GM23338 (cell line): ENCODE results near the gene PPP2R2B.

ENCODE experiments used
- EZH2 ChIP-seq: fragments of 200-600 bp; sonication (generic); IDR thresholded peaks from one replicate; pipeline ENCODE4 v1.8.0; 2017; ENCODE audit warnings: antibody characterized with exemption, mild to moderate bottlenecking, low read depth; ENCODE audit not compliant: unreplicated experiment
- EZH2phosphoT487 ChIP-seq: fragments of 200-600 bp; sonication (generic); IDR thresholded peaks from one replicate; pipeline ENCODE4 v1.8.1; 2018; ENCODE audit warnings: antibody characterized with exemption; ENCODE audit not compliant: unreplicated experiment
- JUNB ChIP-seq: IDR thresholded peaks from one replicate; pipeline ENCODE4 v1.6.1; 2016; ENCODE audit warnings: antibody characterized with exemption; ENCODE audit not compliant: unreplicated experiment
- POLR2AphosphoS5 ChIP-seq: IDR thresholded peaks from 2 replicates; pipeline ENCODE4 v1.6.1; 2016; ENCODE audit warnings: antibody characterized with exemption, low read depth
- STAT1 ChIP-seq: IDR thresholded peaks from one replicate; pipeline ENCODE4 v1.6.1; 2016; ENCODE audit warnings: antibody characterized with exemption; ENCODE audit not compliant: unreplicated experiment
- ZNF114 ChIP-seq: fragments of 250-450 bp; sonication (Bioruptor Pico); IDR thresholded peaks from 2 replicates; pipeline ENCODE4 v1.5.0; 2020; ENCODE audit warnings: mild to moderate bottlenecking, moderate library complexity
- TF ChIP-seq, protein P1 (sequence below), 2 experiments: fragments of 200-600 bp in 1 of 2; sonication (generic) in 1 of 2; conservative IDR thresholded peaks; 2 replicates each; pipeline versions ENCODE4 v1.5.1 to v1.6.1; 2016 to 2017; ENCODE audit warnings: antibody characterized with exemption in 2 of 2, low read depth in 2 of 2, mild to moderate bottlenecking in 2 of 2, moderate library complexity in 1 of 2
- TF ChIP-seq, protein P2 (sequence below): IDR thresholded peaks from one replicate; pipeline ENCODE4 v1.6.1; 2018; ENCODE audit warnings: antibody characterized with exemption; ENCODE audit not compliant: unreplicated experiment
- TF ChIP-seq, protein P3 (sequence below): fragments of 250-450 bp; sonication (Bioruptor Pico); IDR thresholded peaks from 2 replicates; pipeline ENCODE4 v1.5.0; 2020; ENCODE audit warnings: mild to moderate bottlenecking, moderate library complexity
- TF ChIP-seq, protein P4 (sequence below): IDR thresholded peaks from 2 replicates; pipeline ENCODE4 v1.6.1; 2016; ENCODE audit warnings: antibody characterized with exemption

DNA sequence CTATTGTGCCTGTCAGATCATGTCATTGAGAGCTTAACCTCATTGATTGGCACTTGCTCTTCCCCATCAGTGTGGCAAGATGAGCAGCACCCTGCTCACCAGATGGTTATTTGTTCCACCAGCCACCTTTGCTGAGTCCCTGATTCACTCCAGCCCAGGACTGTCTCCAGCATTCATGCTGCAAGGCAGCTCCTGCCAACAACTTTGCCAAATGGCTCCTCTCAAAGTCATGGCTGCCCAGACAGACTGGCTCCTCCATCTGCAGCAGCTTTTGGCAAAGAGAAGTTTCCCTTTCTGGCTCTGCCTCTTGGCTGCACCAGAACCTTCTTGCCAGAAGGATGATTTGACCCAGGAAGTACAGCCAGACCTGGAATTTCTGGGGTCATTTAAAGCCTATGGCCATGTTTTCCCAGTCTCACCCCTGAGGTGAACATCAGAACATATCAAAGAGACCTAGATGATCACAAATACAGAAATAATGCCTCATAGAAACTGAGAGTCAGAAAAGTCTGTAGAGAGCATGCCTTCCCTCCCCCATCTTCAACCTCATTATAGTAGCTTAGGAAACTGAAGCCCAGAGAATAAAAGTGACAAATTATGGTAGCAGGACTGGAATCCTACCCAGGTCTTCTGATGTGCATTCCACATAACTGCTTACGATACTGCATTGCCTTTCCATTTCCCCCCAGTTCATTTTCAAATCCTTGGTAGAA, 10.4 kb downstream of the PPP2R2B start:
- TF ChIP-seq, protein P1, sequence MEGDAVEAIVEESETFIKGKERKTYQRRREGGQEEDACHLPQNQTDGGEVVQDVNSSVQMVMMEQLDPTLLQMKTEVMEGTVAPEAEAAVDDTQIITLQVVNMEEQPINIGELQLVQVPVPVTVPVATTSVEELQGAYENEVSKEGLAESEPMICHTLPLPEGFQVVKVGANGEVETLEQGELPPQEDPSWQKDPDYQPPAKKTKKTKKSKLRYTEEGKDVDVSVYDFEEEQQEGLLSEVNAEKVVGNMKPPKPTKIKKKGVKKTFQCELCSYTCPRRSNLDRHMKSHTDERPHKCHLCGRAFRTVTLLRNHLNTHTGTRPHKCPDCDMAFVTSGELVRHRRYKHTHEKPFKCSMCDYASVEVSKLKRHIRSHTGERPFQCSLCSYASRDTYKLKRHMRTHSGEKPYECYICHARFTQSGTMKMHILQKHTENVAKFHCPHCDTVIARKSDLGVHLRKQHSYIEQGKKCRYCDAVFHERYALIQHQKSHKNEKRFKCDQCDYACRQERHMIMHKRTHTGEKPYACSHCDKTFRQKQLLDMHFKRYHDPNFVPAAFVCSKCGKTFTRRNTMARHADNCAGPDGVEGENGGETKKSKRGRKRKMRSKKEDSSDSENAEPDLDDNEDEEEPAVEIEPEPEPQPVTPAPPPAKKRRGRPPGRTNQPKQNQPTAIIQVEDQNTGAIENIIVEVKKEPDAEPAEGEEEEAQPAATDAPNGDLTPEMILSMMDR (conservative IDR thresholded peaks at IDR 0.05; ENCODE audit: low read depth in 2 of 2), result no peak
- TF ChIP-seq EZH2 (no peak), POLR2AphosphoS5 (no peak), EZH2phosphoT487 (no peak), STAT1 (no peak), JUNB (no peak), ZNF114 (CRISPR knock-in tag) (no peak)
- TF ChIP-seq, protein P2, sequence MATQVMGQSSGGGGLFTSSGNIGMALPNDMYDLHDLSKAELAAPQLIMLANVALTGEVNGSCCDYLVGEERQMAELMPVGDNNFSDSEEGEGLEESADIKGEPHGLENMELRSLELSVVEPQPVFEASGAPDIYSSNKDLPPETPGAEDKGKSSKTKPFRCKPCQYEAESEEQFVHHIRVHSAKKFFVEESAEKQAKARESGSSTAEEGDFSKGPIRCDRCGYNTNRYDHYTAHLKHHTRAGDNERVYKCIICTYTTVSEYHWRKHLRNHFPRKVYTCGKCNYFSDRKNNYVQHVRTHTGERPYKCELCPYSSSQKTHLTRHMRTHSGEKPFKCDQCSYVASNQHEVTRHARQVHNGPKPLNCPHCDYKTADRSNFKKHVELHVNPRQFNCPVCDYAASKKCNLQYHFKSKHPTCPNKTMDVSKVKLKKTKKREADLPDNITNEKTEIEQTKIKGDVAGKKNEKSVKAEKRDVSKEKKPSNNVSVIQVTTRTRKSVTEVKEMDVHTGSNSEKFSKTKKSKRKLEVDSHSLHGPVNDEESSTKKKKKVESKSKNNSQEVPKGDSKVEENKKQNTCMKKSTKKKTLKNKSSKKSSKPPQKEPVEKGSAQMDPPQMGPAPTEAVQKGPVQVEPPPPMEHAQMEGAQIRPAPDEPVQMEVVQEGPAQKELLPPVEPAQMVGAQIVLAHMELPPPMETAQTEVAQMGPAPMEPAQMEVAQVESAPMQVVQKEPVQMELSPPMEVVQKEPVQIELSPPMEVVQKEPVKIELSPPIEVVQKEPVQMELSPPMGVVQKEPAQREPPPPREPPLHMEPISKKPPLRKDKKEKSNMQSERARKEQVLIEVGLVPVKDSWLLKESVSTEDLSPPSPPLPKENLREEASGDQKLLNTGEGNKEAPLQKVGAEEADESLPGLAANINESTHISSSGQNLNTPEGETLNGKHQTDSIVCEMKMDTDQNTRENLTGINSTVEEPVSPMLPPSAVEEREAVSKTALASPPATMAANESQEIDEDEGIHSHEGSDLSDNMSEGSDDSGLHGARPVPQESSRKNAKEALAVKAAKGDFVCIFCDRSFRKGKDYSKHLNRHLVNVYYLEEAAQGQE, result no peak
- TF ChIP-seq, protein P3, sequence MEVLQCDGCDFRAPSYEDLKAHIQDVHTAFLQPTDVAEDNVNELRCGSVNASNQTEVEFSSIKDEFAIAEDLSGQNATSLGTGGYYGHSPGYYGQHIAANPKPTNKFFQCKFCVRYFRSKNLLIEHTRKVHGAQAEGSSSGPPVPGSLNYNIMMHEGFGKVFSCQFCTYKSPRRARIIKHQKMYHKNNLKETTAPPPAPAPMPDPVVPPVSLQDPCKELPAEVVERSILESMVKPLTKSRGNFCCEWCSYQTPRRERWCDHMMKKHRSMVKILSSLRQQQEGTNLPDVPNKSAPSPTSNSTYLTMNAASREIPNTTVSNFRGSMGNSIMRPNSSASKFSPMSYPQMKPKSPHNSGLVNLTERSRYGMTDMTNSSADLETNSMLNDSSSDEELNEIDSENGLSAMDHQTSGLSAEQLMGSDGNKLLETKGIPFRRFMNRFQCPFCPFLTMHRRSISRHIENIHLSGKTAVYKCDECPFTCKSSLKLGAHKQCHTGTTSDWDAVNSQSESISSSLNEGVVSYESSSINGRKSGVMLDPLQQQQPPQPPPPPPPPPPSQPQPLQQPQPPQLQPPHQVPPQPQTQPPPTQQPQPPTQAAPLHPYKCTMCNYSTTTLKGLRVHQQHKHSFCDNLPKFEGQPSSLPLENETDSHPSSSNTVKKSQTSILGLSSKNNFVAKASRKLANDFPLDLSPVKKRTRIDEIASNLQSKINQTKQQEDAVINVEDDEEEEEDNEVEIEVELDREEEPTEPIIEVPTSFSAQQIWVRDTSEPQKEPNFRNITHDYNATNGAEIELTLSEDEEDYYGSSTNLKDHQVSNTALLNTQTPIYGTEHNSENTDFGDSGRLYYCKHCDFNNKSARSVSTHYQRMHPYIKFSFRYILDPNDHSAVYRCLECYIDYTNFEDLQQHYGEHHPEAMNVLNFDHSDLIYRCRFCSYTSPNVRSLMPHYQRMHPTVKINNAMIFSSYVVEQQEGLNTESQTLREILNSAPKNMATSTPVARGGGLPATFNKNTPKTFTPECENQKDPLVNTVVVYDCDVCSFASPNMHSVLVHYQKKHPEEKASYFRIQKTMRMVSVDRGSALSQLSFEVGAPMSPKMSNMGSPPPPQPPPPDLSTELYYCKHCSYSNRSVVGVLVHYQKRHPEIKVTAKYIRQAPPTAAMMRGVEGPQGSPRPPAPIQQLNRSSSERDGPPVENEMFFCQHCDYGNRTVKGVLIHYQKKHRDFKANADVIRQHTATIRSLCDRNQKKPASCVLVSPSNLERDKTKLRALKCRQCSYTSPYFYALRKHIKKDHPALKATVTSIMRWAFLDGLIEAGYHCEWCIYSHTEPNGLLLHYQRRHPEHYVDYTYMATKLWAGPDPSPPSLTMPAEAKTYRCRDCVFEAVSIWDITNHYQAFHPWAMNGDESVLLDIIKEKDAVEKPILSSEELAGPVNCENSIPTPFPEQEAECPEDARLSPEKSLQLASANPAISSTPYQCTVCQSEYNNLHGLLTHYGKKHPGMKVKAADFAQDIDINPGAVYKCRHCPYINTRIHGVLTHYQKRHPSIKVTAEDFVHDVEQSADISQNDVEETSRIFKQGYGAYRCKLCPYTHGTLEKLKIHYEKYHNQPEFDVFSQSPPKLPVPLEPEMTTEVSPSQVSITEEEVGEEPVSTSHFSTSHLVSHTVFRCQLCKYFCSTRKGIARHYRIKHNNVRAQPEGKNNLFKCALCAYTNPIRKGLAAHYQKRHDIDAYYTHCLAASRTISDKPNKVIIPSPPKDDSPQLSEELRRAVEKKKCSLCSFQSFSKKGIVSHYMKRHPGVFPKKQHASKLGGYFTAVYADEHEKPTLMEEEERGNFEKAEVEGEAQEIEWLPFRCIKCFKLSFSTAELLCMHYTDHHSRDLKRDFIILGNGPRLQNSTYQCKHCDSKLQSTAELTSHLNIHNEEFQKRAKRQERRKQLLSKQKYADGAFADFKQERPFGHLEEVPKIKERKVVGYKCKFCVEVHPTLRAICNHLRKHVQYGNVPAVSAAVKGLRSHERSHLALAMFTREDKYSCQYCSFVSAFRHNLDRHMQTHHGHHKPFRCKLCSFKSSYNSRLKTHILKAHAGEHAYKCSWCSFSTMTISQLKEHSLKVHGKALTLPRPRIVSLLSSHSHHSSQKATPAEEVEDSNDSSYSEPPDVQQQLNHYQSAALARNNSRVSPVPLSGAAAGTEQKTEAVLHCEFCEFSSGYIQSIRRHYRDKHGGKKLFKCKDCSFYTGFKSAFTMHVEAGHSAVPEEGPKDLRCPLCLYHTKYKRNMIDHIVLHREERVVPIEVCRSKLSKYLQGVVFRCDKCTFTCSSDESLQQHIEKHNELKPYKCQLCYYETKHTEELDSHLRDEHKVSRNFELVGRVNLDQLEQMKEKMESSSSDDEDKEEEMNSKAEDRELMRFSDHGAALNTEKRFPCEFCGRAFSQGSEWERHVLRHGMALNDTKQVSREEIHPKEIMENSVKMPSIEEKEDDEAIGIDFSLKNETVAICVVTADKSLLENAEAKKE (CRISPR knock-in tag), result no peak
- TF ChIP-seq, protein P4, sequence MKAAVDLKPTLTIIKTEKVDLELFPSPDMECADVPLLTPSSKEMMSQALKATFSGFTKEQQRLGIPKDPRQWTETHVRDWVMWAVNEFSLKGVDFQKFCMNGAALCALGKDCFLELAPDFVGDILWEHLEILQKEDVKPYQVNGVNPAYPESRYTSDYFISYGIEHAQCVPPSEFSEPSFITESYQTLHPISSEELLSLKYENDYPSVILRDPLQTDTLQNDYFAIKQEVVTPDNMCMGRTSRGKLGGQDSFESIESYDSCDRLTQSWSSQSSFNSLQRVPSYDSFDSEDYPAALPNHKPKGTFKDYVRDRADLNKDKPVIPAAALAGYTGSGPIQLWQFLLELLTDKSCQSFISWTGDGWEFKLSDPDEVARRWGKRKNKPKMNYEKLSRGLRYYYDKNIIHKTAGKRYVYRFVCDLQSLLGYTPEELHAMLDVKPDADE, result no peak
